HEK293T (cell line): ENCODE measurements around the gene COX6A1.

Source experiments
- ARNT ChIP-seq: fragments of 450-650 bp; IDR thresholded peaks from 2 replicates; pipeline ENCODE4 v1.6.1; 2017; ENCODE audit warnings: mild to moderate bottlenecking
- BHLHE40 ChIP-seq: fragments of 450-650 bp; IDR thresholded peaks from 2 replicates; pipeline ENCODE4 v1.6.1; 2016; ENCODE audit warnings: mild to moderate bottlenecking, moderate library complexity, borderline replicate concordance
- FOXA1 ChIP-seq: fragments of 450-650 bp; IDR thresholded peaks from 2 replicates; pipeline ENCODE4 v1.6.1; 2016; ENCODE audit warnings: mild to moderate bottlenecking
- FOXK2 ChIP-seq: fragments of 450-650 bp; IDR thresholded peaks from 2 replicates; pipeline ENCODE4 v1.6.1; 2016; ENCODE audit warnings: mild to moderate bottlenecking
- FOXM1 ChIP-seq: fragments of 450-650 bp; IDR thresholded peaks from 2 replicates; pipeline ENCODE4 v1.6.1; 2017; ENCODE audit warnings: mild to moderate bottlenecking, borderline replicate concordance
- HDGF ChIP-seq: fragments of 450-650 bp; IDR thresholded peaks from 2 replicates; pipeline ENCODE4 v1.6.1; 2017; ENCODE audit warnings: antibody characterized with exemption, borderline replicate concordance
- L3MBTL2 ChIP-seq: fragments of 450-650 bp; conservative IDR thresholded peaks from 2 replicates; pipeline ENCODE4 v1.6.1; 2016; ENCODE audit warnings: mild to moderate bottlenecking
- LEF1 ChIP-seq: fragments of 450-650 bp; IDR thresholded peaks from 2 replicates; pipeline ENCODE4 v1.6.1; 2017; ENCODE audit warnings: mild to moderate bottlenecking, borderline replicate concordance
- NFRKB ChIP-seq: fragments of 450-650 bp; IDR thresholded peaks from 2 replicates; pipeline ENCODE4 v1.6.1; 2016; ENCODE audit warnings: mild to moderate bottlenecking, moderate library complexity
- PKNOX1 ChIP-seq: fragments of 450-650 bp; IDR thresholded peaks from 2 replicates; pipeline ENCODE4 v1.6.1; 2016
- SP1 ChIP-seq: fragments of 450-650 bp; IDR thresholded peaks from 2 replicates; pipeline ENCODE4 v1.6.1; 2017
- SUZ12 ChIP-seq: fragments of 450-650 bp; IDR thresholded peaks from 2 replicates; pipeline ENCODE4 v1.6.1; 2016; ENCODE audit warnings: mild to moderate bottlenecking
- ZNF384 ChIP-seq: fragments of 450-650 bp; IDR thresholded peaks from 2 replicates; pipeline ENCODE4 v1.6.1; 2016

GRCh38 chr12:120422892-120423456, 14.9 kb upstream of the COX6A1 start:
- TF ChIP-seq BHLHE40 (no peak), LEF1 (no peak), FOXM1 (no peak), SP1 (no peak), FOXK2 (no peak), HDGF (no peak), FOXA1 (no peak), NFRKB (no peak), SUZ12 (no peak), PKNOX1 (no peak), ARNT (no peak), ZNF384 (no peak), L3MBTL2 (no peak)
